HG02840 (cell line): ENCODE measurements around the gene TMEM9B.
"Not testable (repeated sequence)": the region's sequence is repeated elsewhere in the genome, so short reads cannot be mapped to it uniquely, and the experiment has no call there.

Experiments
- ATAC-seq: cut with Tn5 transposase; IDR thresholded peaks from one replicate; pipeline ENCODE4 v1.9.1; 2021; ENCODE audit warnings: mild to moderate bottlenecking, moderate library complexity, moderate number of reproducible peaks; ENCODE audit not compliant: unreplicated experiment, low FRiP score

Gene TMEM9B

DNA sequence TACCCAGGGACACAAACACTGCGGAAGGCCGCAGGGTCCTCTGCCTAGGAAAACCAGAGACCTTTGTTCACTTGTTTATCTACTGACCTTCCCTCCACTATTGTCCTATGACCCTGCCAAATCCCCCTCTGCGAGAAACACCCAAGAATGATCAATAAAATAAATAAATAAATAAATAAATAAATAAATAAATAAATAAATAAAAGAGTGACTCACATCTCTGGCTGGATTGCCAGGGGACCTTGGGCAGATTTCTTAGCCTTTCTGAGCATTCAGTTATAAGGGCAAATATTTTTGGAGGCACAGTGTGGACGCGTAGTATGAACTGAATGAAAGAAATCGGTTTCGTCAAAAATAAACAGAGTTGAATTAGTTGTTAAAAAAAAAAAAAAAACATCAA is 15.1 kb upstream of the TMEM9B start:
- not testable (repeated sequence) for ATAC-seq

DNA sequence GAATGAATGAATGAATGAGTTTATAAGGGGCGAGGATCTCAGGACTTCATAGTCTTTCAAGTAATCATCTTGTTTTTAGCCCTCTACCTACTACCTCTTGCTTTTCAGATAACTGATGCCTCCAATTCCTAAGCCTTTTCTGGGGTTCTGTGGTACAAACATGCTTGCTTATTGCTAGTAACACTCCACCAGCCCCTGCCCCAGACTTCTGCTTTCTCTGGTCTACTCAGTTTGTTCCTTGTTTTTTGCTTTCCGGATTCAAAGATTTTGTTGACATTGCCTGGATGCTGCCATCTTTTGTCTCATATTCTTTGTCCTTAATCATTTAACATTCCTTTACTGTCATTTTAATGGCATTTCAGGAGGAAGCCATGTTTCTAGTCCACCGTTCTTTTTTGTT is 8.9 kb upstream of the TMEM9B start:
- ATAC-seq: no peak

DNA sequence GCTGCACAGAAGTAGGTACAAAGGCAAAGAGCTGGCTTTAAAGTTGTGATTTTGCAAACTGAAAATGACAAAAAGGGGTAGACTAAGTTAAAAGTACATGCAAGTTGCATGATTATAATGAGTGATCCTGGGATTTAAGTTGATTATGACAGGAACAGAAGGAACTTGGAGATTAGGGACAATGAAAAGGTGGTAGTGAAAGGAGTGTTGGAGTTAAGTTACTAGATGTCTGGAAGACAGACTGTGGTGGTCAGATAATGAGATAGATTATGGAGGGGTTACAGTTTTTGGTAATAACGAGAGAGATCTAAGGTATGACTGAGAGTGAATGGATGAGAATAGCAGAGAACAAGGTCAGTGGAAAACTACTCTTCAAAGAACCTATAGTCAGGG is 7.7 kb upstream of the TMEM9B start:
- no peak for ATAC-seq

DNA sequence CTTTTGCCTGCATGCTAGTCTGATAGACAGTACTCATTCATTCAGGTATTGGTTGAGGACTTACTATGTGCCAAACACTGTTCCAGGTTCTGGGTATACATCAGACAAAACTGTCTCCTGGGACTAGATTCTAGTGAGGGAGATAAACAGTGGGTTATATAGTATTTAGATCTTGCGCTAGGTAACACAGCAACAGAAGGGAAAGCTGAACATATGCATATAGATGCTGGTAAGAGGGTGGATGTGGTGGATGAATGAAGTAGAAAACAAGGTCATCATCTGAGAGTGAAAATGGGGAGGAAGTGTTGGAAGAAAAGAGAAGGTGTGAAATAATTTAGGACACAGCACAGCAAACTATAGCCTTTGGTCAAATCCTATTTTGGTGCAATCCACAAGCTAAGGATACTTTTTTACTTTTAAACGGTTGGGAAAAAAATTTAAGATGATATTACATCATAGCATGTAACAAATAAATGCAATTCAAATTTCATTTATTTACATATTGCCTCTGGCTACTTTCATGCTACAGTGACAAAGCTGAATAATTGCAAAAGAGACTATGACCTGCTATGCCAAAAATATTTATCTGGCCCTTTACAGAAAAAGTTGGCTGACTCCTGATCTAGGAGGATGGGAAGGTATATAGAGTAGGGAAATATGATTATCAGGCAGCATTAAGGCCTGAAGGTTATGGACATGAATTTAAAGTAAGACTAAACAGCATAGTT is 7.1 kb upstream of the TMEM9B start:
- ATAC-seq: no peak

DNA sequence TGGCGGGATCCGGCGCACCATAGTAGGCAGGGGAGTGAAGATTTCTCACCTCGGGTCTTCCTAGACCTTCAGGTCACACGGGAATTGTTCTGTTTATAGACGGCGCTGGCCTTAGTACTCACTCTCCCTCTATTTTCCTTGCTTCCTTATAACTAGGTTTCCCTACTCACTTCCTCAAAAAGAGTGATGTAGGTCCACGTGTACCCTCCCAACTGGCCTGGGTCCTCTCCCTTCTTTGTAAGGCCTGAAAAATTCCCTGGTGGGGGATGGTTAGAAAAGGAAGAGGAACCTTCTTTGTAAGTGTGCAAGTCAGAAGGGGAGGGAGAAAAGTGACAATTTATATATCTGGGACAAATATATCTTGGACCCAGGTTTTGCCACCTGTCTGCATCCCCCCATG is 2.9 kb upstream of the TMEM9B start:
- no peak for ATAC-seq

DNA sequence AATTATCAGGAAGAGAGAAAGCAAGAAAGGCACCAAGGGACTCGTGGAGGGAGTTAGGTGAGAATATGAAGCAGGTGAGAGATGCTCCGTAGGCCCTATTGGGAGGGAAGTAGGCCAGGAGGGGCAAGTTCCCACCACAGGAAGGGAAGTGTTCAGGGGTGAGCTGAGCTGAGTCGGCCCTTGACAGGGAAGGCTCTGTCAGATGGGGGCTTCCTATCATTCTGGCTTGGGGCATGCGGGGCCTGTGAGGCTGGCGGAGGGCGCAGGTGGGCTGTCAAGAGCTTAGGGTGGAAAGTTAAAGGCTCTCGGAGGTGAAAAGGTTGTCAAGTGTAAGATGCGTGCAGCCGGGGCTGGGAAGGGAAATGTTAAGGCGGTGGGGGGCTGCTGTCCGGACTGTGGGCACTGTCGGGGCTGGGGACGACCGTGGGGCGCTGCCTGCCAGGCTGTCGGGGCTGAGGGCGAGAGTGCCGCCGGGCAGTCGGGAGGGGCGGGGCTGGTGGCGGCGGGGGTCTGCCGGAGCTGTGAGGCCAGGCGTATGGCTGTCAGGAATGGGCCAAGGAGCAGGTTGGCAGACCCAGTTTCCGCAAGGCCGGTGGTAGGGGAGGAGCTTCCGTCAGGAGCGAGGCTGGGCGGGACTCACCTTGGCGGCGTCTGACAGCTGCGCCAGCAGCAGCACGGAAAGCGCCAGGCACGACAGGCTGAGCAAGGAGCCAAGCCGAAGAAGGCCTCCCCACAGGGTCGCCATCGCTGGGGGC is 496 bp downstream of the TMEM9B start:
- peak; percentile 58 for ATAC-seq

DNA sequence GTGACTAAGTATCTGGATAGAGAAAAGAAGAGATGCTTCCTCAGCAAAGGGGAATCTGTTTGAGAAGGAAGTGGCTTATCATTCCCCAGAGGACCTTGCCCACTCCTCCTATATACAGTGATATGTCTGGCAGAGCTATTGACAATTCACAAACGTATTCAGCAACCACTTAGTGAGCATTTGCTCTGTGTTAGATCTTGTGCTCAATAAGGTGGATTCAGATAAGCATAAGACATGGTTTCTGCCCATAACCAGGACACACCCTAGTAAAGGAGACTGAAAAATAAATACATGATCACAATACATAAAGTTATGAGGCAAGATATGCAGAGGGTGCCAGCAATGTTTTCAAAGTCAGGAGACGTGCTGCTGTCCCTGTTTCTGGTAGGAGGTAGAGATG is 1.4 kb downstream of the TMEM9B start:
- ATAC-seq: no peak

DNA sequence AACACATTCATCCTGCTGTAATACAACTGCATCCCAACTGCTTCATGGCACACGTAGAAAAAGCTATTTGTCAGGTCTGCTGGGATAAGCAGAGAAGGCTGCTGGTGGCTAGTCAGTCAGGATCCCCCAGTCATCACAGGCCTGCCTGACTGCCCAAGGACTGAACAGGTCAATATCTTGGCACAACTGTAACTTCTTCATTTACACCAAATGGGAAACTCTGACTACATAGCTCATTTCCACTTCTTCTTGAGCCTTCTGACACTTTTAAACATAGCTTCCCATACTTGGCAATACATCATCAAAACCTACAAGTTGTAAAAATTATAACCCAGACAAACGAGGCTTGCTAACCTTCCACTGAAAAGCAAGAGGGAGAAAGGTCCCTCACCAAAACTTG is 2.8 kb downstream of the TMEM9B start:
- ATAC-seq: no peak

DNA sequence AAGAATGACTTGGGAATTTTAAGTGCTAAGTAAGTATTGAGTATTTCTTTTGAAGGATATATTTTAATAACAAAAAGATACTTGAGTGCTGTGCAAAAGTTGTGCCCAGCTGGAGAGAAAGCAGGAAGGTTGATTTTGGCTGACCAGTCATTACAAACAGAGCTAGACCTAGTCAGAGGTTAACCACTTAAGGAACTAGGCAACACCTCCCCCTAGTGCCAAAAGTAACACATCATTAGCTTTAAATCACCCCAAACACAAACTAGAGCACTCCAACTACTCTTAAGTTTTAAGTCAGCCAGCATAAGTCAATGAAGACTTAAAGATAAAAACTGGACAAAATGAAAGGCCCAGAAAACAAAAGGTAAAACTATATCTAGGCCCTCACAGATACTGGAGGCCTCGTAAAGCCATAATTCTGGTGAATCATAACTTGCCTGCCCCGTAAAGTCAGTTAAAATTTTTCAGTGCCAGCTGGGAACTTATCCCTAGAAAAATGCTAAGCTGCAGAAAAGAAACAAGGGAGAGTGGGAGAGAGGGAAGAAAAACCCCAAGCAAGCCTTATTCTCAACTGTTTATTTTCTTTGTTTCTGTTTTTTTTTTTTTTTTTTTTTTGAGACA is 4.6 kb downstream of the TMEM9B start:
- ATAC-seq: no peak

DNA sequence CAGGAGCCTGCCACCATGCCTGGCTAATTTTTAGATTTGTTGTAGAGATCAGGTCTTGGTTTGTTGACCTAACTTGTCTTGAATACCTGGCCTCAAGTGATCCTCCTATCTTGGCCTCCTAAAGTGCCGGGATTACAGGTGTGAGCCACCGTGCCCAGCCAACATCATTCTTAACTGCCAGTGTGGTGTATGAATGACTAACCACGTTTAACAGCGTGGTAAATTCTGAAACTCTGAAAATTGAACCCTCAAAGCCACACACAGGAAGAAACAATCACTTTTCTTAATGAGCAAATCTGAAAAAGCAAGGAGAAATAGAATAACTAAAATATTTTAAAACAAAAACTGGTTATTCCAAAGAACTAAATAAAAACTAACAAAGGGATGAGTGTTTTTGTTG is 7.4 kb downstream of the TMEM9B start:
- ATAC-seq: no peak

DNA sequence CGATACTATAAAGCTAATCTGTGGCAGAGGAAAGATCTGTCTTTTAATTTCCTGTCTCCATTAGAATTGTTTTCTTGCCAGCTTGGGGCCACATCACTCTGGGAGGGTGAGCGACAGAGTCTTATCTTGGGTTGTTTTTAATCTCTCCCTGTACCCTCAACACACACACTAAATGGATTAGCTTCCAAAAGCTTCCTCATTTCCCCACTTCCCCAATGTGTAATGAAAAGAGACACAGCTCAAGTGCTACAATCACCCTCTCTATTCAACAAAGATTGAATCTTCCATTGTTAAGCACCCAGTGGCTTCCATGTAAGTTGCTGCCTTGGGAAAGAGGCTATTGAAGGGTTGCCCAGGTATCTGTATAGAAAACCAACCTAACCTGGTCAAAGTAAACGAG is 15.4 kb downstream of the TMEM9B start:
- no peak for ATAC-seq

DNA sequence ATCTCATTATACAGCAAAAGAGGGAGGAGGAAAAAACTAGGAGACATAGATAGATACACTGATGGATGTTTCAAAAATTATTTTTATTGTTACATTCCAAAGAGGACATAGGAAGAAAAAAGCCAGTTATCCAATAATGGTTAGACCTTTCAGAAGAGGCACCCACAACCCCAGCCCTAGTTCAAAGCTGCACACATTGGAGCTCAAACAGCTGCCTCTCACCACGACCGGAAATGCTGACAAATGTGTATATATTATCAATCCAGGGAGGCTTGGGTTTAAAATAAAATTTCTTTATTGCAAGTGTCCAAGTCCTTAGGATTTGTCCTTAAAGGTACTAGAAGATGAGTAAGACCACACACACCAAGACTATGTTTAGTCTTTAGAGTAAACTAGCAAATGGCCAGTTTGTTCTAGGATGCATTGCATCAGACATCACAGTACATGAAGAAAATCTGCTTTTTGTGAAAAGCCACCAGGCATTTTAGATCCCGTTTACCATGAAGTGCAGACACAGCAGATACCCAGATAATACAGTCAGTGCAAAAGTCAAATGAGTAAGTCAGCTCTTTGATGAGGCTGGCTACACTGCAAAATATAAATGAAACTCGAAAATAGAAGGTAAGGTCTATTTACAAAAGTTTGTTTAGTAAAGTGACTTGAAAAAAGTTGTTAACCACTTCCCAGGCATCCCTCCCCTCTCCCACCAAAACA is 16.9 kb downstream of the TMEM9B start:
- ATAC-seq: no peak

DNA sequence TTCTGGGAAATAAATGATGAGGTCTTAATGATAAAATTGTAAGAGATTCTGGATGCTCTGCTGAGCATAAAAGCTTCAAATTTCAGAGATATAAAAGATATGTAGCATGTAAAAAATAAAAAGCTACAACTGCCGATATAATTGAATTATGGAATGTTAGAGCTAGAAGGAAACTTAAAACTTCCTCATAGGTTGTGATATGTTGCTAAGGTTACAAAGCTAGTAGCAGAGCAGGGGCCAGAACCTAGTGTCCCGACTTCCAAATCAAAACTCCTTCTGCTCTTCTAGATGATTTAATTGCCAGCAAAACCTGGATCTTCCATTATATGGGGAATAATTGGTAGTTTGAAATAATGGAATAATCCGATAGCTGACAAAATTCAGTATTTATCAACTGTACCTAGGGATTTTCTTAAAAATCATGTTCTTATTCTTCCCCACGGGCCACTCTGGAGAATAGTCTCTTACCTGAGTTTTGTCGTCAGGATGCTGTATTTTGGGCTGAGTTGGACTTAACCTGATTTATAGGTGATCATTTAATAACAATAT is 21.6 kb downstream of the TMEM9B start, which contains the start of gene ASCL3:
Gene ASCL3 (minus strand): TSS at position 499 of the 549 bp plus-strand sequence. CDS start 4,855 bp downstream, outside the sequence.
- no peak for ATAC-seq

DNA sequence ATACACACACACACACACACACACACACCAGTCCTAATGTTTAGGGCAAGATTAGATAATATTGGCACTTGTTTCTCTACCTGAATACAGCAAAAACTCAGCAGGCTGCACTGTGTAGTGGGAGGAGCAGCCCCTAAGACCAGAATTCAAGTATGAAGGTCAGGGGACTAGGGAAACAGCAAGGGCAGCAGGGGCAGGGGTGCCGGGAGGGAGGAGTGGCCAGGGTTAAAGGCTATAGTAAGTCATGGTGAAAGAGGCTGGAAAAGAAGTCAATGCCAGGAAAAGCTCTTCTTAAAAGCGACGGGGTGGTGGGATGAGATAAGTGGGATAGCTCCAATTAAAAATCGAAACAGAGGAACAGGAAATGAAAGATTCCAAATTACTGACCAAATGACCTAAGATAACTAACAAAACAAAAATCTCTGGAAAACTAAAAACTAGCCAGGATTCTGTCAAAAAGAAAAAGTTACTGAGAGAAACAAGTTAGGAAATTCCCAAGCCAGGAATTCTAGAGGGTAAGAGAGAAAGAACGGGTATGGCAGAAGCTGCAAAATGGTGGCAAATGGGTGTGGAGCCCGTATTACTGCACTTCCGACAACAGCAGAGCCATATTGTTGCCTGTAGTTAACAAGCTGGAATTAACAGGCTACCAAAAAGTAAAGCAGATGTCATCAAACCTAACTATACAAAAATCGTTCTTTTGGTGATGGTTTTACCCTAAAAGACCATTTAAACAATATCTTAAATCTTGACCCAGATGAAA is 22.7 kb downstream of the TMEM9B start:
- no peak for ATAC-seq

DNA sequence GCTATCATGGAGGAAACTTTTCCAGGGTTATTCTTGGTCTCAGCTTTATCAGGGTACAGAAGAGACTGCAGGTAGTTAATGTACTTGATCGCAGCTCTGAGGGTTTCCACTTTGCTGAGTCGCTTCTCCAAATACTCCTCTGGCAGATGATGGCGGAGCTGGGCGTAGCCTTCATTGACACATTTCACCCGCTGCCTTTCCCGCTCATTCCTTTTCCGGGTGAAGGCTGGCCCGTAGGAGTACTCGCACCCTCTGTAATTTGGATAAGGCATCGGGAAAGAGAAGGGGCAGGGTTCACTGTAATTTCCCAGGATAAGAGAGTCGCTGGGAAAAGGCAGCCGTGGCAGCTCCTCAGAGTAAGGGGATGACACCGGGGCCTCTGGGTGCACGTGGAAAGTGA is 26.6 kb downstream of the TMEM9B start:
- ATAC-seq: no peak

DNA sequence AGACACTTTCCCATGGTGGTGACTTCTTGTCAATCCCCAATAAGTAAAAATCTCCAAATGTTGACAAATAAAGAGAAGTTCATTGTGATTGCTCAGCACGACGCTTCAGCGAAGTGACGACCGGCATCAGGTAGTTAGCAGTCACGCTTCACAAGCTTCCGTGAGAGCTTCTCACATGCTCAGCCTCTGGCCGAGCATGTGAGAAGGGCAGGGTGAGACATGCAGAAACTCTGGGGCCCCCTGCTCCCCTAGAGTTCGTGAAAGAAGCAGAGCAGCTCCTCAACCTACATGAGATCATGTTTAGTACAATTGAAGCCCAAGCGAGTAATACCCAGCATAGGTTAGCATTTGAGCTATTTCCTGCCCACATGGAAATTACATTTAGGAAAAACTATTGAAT is 27.1 kb downstream of the TMEM9B start:
- no peak for ATAC-seq

DNA sequence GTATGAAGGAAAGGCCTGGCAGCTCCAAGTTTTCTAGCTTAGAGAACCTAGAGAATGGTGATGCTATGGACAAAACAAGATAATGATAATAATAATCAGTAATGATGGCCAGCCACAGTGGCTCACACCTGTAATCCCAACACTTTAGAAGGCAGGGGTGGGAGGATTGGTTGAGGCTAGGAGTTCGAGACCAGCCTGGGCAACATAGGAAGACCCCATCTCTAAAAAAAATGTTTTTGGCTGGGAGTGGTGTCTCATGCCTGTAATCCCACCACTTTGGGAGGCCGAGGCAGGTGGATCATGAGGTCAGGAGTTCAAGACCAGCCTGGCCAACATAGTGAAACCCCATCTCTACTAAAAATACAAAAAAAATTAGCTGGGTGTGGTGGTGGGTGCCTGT is 28.5 kb downstream of the TMEM9B start:
- ATAC-seq: not testable (repeated sequence)

DNA sequence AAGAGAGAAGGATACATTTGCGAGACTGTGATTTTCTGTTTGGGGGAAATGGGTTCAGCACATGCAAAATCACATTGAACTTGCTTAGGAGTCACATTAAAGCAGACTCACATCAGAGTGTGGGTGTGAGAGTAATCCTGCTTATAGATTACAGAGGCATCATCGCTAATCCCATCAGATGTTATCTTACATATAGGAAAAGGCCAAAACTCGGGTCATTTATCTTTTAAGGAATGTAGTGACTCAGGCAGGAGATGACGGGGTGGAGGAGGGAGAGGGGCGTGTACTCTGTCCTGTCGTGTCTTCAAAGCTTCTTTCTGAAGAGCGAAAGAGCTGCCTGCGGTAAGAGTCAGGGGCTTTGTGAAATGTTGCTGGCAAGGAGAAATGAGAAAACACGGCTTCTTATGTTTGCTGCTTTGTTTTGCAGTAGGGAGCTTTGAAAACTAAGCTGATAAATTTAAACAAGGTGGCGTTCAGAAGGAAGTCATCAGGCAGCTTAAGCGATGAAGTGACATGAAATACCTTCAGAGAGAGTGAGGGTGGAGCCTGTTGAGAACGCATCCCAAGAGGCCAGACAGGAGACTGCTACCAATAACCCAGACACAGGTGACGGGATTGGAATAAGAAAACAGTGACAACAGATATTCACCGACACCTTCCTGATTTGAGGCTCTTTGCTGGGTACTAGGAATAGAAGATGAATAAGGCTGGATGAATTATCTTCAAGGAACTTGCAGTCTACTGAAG is 29.3 kb downstream of the TMEM9B start:
- no peak for ATAC-seq

DNA sequence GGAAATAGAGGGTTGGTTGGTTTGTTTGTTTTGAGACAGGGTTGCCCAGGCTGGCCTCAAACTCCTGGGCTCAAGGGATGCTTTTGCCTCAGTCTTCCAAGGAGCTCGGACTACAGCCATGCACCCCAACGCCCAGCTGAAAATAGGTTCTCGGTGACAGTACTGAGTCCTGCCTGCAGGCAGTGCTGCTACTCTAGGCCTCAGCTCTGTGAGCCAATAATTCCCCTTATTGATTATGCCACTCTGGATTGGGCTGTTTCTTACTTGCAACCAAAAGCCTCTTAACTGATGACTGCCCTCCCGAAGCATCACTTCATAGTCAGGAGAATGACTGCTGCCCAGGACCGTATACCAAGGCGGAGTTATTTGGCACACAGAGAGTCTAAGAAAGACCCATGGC is 30.3 kb downstream of the TMEM9B start:
- ATAC-seq: no peak
